GM21360 (cell line): ENCODE measurements around the gene TECPR1.

Experiments used
- ATAC-seq: cut with Tn5 transposase; IDR thresholded peaks from one replicate; pipeline ENCODE4 v1.9.1; 2021; ENCODE audit warnings: mild to moderate bottlenecking, moderate library complexity; ENCODE audit not compliant: unreplicated experiment

Gene TECPR1

DNA sequence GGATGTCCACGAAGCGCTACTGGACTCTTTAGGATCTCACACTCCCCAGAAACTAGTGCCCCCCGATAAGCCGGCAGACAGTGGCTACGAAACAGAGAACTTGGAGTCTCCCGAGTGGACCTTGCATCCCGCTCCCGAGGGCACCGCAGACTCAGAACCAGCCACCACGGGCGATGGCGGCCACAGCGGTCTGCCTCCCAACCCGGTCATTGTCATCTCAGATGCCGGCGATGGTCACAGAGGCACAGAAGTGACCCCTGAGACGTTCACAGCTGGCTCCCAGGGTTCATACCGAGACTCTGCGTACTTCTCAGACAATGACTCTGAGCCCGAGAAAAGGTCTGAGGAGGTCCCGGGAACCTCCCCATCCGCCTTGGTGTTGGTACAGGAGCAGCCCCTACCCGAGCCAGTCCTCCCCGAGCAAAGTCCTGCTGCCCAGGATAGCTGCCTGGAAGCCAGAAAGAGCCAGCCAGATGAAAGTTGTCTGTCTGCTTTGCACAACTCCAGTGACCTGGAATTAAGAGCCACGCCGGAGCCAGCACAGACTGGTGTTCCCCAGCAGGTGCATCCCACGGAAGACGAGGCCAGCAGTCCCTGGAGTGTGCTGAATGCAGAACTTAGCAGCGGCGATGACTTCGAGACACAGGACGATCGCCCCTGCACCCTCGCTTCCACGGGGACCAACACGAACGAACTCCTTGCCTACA, 58.4 kb downstream of the TECPR1 start:
- no peak for ATAC-seq

- no peak for ATAC-seq
Measured at GRCh38 chr7:98192781-98193457, 59.1 kb downstream of the TECPR1 start.

- ATAC-seq: no peak
Measured at GRCh38 chr7:98191668-98192431, 60.2 kb downstream of the TECPR1 start.

- no peak for ATAC-seq
Measured at GRCh38 chr7:98189559-98189958, 62.5 kb downstream of the TECPR1 start.

GRCh38 chr7:98187138-98187502, 64.9 kb downstream of the TECPR1 start:
- no peak for ATAC-seq

DNA sequence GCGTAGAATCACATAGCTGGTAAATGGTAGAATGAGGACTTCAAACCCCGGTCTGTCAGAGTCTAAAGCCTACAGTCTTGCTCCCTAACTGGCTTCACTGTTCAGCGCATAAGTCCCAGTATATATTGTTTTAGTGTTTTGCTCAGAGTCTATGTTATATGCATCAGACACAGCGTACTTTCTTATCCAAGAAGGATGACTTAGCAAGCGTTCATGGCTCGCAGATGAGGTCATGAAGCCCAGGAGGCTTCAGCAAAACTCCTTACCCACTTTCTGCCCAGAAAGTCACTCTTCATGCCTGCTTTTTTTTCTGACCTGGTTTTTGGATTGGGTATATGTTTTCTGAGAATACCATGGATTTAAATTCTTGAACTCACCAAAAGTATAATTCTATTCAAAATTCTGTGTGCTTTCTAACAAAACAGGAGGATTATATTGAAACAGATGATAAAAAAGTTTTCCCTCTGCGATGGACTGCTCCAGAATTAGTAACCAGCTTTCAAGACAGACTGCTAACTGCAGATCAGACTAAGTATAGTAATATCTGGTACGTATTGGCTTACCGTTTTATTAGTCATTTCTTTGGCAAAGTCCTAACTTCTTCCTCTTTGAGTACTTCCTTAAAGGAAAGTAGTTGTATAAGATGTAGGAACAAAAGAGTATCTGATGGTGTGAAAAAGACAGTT, 65.4 kb downstream of the TECPR1 start:
- no peak for ATAC-seq

- ATAC-seq: no peak
Measured at GRCh38 chr7:98185101-98185500, 66.9 kb downstream of the TECPR1 start.

DNA sequence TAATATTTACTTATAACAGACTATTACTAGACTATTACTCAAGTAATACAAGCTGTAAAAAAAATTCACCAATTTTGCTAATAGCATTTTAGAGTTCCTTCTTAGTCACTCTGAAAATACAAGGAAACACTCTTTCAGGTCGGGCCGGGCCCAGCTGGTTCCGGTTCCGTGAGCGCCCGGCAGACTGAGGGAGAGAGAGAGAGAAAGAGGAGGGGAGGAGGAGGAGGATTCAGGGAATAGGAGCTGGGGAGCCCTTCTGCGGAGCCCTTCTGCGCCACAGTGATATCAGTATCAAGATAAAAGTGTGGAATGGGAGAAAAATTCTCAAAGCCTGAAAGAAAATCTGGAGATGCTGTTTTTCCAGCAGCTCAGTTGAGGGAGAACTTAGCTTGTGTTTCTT, 71.3 kb downstream of the TECPR1 start:
- no peak for ATAC-seq

GRCh38 chr7:98178762-98179490, 73.1 kb downstream of the TECPR1 start:
- no peak for ATAC-seq

DNA sequence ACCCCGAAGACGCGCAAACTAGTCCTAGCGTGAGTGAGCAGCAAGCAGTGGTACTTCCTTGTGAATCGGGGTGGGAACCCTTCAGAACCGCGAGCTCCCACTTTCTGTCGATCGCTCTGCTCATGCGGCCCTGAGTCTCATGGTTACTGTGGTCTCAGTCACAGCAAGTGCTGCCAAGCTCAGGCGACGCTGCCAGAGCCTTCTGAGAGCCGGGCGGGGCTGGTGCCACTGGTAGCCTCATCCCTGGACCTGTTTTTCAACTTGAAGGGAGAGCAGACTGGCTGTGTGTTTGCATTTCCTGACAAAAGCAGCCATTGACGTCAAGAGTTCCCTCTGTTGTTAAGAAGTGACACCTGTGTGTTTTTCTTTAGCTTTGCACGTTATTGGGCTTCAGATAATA, 73.7 kb downstream of the TECPR1 start:
- no peak for ATAC-seq

GRCh38 chr7:98177553-98177952, 74.5 kb downstream of the TECPR1 start:
- no peak for ATAC-seq

DNA sequence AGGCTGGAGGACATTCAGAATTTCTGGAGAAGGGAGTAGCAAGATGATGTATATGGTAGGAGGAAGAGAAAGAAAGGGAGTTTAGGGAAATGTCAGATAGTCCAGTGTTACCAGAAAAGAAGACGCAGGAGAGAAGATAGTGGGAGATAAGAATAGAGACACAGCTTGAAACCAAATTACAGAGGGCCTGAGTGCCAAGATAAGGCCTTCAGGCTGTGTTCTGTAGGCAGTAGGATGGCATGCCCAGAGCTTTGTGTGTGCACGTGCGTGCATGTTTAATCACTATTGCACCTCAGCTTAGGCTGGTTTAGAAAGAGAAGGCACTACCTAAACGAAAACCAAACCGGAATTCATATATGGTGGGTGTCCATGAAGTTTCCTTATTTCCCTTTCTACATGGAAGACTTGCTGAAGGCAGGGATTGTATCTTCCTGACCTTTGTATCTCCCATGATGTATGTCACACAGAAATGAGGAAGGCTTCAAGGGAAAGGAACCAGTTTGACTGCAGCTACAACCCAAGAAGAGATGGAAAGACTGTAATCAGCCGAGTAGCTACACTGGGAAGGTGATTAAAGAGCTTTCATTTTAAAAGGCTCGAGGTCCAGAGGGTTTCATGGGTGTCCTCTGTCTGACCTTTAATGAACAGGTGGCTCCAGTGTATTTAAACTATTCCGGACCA, 76.6 kb downstream of the TECPR1 start:
- ATAC-seq: no peak

- ATAC-seq: no peak
Measured at GRCh38 chr7:98174334-98175259, 77.4 kb downstream of the TECPR1 start.

DNA sequence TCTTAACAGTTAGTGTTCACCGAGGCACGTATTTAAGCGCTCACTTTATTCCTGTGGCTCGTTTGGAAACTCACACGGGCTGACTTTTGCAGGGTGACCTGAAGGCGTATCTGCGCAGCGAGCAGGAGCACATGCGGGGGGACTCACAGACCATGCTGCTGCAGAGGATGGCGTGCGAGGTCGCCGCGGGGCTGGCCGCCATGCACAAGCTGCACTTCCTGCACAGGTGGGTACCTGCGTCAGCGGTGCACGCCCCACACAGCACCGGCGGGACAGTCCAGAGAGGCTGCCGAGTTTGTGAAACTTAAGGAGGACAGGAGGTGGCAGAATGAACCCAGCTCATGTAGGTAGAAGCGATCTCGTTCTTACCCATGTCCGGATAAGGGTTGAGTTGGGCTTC, 80.6 kb downstream of the TECPR1 start:
- ATAC-seq: no peak

DNA sequence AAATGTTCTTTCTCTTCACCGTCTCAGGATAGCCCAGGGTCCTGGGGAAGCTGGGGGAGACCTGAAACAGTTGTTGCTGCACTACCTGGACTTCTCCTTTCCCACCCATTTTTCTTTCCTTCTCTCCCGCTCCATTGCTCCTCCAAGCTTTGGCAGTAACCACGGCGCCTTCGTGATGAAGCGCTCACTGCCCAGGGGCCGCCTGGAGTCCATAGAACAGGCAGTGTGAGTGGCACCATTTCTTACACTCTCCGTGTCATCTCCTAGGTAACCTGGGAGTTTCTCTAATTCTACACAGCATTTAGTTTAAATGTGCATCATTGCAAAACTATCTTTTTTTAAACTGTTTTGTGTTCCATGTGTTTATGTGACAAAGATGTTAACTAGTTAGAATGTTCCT, 81.1 kb downstream of the TECPR1 start:
- no peak for ATAC-seq

DNA sequence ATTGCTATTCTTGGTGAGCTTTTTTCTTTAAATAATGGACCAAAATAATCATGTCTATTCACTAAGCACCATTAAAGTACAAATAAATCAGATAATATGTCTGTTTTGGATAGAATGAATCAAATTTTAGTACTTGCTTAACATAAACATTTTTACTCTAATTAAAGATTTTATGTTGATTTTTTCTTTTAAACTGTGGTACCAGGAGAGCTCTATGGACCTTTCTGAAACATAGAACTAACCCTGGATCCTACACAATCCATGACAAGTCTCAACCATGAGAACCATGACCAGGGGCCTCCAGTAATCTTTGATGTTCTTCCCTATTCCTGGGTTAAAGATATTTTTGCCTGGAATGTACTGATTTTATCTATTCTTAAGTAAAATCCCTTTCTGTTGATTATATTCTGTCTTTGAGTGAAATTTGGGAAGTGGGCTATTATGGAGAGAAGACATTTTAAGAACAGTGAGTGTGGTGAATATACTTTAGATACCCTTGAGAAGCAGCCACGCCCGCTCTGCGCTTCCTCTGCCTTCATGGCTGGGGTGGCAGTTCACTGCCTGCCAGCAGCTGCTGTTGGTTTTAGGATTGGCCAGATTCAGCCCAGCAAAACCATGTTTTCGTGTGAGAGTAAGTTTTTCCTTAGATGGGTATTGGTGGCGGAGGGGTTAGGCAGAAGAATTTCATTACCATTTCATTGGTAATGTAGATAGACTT, 83.0 kb downstream of the TECPR1 start:
- ATAC-seq: no peak

DNA sequence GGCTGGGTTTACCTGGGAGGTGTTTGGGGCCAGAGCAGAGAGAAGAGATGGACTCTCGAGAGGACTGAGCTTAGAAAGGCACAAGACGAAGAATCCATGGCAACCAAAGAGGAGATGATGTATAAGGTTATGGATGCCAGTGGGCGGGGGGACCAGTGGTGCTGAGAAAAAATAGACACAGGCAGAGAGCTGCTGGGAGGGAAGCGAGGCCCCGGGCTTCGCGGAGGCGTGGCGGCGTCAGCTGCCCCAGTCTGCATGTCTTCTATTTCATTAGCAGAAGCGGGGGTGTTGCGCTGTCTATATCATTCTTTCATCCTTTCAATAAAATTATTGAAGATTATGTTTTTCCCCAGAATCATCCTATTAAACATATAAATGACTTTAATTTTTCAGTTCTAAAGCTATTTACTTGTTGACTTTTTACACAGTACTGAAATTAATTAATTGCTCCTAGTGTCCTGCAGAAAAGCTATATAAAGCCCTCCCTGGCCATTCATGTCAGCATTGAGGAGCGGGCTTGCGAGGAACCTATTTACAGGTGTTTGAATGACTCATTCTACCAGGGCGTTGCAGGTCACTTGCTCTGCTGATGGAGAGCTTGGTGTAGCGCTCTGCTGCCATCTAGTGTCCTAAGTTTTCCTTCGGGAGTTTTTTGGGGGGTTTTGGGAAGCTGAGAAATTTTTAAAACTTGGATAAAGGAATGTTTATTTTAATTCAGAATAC, 83.7 kb downstream of the TECPR1 start:
- ATAC-seq: no peak

DNA sequence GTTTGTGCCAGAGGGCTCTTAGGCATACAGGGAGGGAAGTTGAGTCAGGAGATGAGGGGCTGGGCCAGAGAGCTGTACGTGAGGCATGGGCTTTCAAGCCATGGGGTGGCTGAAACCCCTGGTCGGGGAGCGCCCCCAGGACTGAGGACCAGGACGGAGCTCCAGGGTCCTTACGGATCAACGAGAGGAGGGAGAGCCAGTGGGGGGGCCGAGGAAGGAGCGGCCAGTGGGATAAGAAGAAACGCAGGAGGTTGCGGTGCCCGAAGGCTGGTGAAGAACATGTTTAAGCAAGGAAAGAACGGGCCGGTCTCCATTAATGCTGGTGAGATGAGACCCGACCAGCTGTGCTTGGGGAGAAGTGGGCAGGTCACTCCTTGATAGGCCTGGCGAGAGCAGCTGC, 84.4 kb downstream of the TECPR1 start:
- no peak for ATAC-seq
